ENCODE results near the gene CETN2. TPM values are rescaled to one million over a fixed set of nuclear protein-coding genes. Genes with fewer than 3 reads are reported as not detected.

Gene CETN2
- total and polyA plus RNA-seq, 2 experiments from 2014 or later = 44.8 to 46.0 TPM

GRCh38 chrX:152866386-152866785, 35.8 kb upstream of the CETN2 start:
- TF ChIP-seq EZH2 (IDR thresholded peaks at IDR 0.05; ENCODE audit: borderline replicate concordance) = no peak
- Histone ChIP-seq H3K27me3 (no peaks in the 10 kb centered on the region), H3K27ac (no peak overlapping the region), H3K79me2 (no peaks in the 10 kb centered on the region), H4K20me1 (ENCODE audit: insufficient read depth, poor library complexity, severe bottlenecking) (no peaks in the 10 kb centered on the region), H3K4me2 (no peak overlapping the region), H3K9me3 (ENCODE audit: low read depth) (no peaks in the 10 kb centered on the region), H2AFZ (no peak overlapping the region), H3K9me2 (replicated peaks; ENCODE audit: insufficient read depth) (no peaks in the 10 kb centered on the region), H3K36me3 (replicated peaks; ENCODE audit: insufficient read depth, low read depth) (no peaks in the 10 kb centered on the region), H3K4me1 (ENCODE audit: insufficient read depth) (no peaks in the 10 kb centered on the region), H3K4me3 (no peak overlapping the region)
- 83% methylated on average over 5 of the region's 5 CpGs for WGBS (ENCODE audit: low lambda C conversion rate, missing lambda C conversion rate)
- no peak for DNase-seq (ENCODE audit: low spot score)

- H3K27me3 ChIP-seq = no peaks in the 10 kb centered on the region
- H3K36me3 ChIP-seq (replicated peaks; ENCODE audit: insufficient read depth, low read depth) = no peaks in the 10 kb centered on the region
- DNase-seq (ENCODE audit: low spot score) = no peak
- no peaks in the 10 kb centered on the region for H4K20me1 ChIP-seq (ENCODE audit: insufficient read depth, poor library complexity, severe bottlenecking)
- TF ChIP-seq EZH2phosphoT487 (IDR thresholded peaks at IDR 0.05; ENCODE audit: low read depth, severe bottlenecking, unreplicated experiment) (no peak), CTCF (IDR thresholded peaks at IDR 0.05; ENCODE audit: poor library complexity) (no peak), EZH2 (IDR thresholded peaks at IDR 0.05; ENCODE audit: borderline replicate concordance) (no peak)
- no peaks in the 10 kb centered on the region for H3K4me1 ChIP-seq (ENCODE audit: insufficient read depth)
- H3K9me3 ChIP-seq (ENCODE audit: low read depth) = no peaks in the 10 kb centered on the region
- WGBS (ENCODE audit: low lambda C conversion rate, missing lambda C conversion rate) = 84% methylated on average over 17 of the region's 17 CpGs
- no peak overlapping the region for H3K4me3 ChIP-seq
- H3K9me2 ChIP-seq (replicated peaks; ENCODE audit: insufficient read depth) = no peaks in the 10 kb centered on the region
- no peak overlapping the region for H3K27ac ChIP-seq
- H2AFZ ChIP-seq = no peak overlapping the region
- no peaks in the 10 kb centered on the region for H3K79me2 ChIP-seq
- no peak overlapping the region for H3K4me2 ChIP-seq
Observed at GRCh38 chrX:152865232-152865920, 34.8 kb upstream of the CETN2 start.

DNA sequence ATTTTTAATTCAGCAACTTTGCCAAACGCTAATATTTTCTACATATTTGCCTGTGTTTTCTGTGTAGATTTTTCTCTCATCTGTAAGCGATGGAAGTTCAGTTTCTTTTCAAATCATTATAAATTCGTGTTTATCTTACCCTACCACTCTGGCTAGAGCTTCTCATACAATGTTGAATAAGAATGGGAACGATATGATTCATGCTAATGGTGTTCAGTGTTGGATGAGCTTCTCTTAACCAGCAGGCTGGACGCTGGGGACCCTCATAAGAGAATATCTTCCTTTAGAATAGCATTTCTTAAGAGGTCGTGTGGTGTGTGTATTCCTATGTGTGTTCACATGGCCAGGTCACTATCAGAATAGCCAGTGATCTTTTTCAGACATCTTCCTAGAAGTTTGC, 31.3 kb upstream of the CETN2 start:
- no peak overlapping the region for H2AFZ ChIP-seq
- no peaks in the 10 kb centered on the region for H3K9me2 ChIP-seq (replicated peaks; ENCODE audit: insufficient read depth)
- TF ChIP-seq EZH2phosphoT487 (IDR thresholded peaks at IDR 0.05; ENCODE audit: low read depth, severe bottlenecking, unreplicated experiment) = no peak
- TF ChIP-seq CTCF (IDR thresholded peaks at IDR 0.05; ENCODE audit: poor library complexity) = no peak
- TF ChIP-seq EZH2 (IDR thresholded peaks at IDR 0.05; ENCODE audit: borderline replicate concordance) = no peak
- DNase-seq (ENCODE audit: low spot score) = no peak
- H3K4me3 ChIP-seq = no peak overlapping the region
- no peaks in the 10 kb centered on the region for H3K9me3 ChIP-seq (ENCODE audit: low read depth)
- WGBS (ENCODE audit: low lambda C conversion rate, missing lambda C conversion rate) = 79% methylated on average over 6 of the region's 6 CpGs
- H3K4me1 ChIP-seq (ENCODE audit: insufficient read depth) = no peaks in the 10 kb centered on the region
- H3K27me3 ChIP-seq = no peaks in the 10 kb centered on the region
- no peak overlapping the region for H3K27ac ChIP-seq
- no peak overlapping the region for H3K4me2 ChIP-seq
- no peaks in the 10 kb centered on the region for H4K20me1 ChIP-seq (ENCODE audit: insufficient read depth, poor library complexity, severe bottlenecking)
- peaks cover 6% of the 10 kb centered on the region for H3K36me3 ChIP-seq (replicated peaks; ENCODE audit: insufficient read depth, low read depth)
- no peaks in the 10 kb centered on the region for H3K79me2 ChIP-seq

DNA sequence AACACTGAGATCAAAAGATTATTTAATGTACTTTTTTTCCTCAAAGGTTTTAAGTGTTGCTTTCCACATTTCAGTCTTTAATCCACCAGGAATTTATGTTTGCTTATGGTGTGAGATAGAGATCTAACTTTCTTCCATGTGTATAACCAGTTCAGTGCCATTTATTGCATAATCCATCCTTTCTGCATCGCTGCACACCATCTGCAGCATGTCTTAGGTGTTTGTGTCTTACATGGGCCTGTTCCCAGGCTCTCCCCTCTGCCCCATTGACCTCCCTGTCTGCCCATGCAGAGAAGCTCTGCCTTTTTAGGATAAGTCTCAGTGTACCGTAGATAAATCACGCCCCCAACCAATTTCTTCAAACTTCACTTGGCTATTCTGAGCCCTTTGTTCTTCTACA, 30.6 kb upstream of the CETN2 start:
- no peaks in the 10 kb centered on the region for H3K9me3 ChIP-seq (ENCODE audit: low read depth)
- H4K20me1 ChIP-seq (ENCODE audit: insufficient read depth, poor library complexity, severe bottlenecking) = no peaks in the 10 kb centered on the region
- peaks cover 6% of the 10 kb centered on the region for H3K36me3 ChIP-seq (replicated peaks; ENCODE audit: insufficient read depth, low read depth)
- no peak for DNase-seq (ENCODE audit: low spot score)
- H3K9me2 ChIP-seq (replicated peaks; ENCODE audit: insufficient read depth) = no peaks in the 10 kb centered on the region
- no peaks in the 10 kb centered on the region for H3K4me1 ChIP-seq (ENCODE audit: insufficient read depth)
- TF ChIP-seq CTCF (IDR thresholded peaks at IDR 0.05; ENCODE audit: poor library complexity) = no peak
- no peak for TF ChIP-seq EZH2 (IDR thresholded peaks at IDR 0.05; ENCODE audit: borderline replicate concordance)
- TF ChIP-seq EZH2phosphoT487 (IDR thresholded peaks at IDR 0.05; ENCODE audit: low read depth, severe bottlenecking, unreplicated experiment) = no peak
- H3K4me3 ChIP-seq = no peak overlapping the region
- H2AFZ ChIP-seq = no peak overlapping the region
- no peak overlapping the region for H3K4me2 ChIP-seq
- no peaks in the 10 kb centered on the region for H3K79me2 ChIP-seq
- WGBS (ENCODE audit: low lambda C conversion rate, missing lambda C conversion rate) = 68% methylated on average over 3 of the region's 3 CpGs
- no peak overlapping the region for H3K27ac ChIP-seq
- no peaks in the 10 kb centered on the region for H3K27me3 ChIP-seq

Measured in hepatocyte (in vitro differentiated cells).